ENCODE measurements around the gene USP47. TPM values are rescaled to one million over a fixed set of nuclear protein-coding genes. Genes with fewer than 3 reads are reported as not detected.
A peak's percentile ranks its signal among the peaks of the same experiment; 100 is the strongest.

USP47 gene
- total RNA-seq, 1 donor from 2014 or later = 81.5 TPM

DNA sequence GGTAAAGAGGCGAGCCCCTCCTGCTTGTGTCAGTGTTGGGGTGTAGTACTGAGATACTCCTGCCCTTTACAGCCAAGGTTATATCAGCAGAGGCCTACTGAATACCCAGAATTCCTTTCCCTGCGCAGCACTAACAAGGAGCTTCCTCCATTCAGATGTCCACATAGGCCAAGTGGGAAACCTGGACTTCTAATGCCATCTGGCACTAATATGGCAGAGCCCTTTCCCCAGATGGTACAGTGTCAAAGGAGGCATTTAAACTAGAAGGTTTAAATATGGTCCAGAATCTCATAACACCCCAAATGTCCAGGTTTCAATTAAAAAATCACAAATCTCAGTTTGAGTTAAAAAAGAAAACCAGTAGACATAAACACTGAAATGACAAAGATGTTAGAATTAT, 68.8 kb downstream of the USP47 start:
- Mint-ChIP-seq H3K4me1 (ENCODE audit: low read depth) (no peaks in the 10 kb centered on the region), H3K9me3 (ENCODE audit: low read depth) (no peaks in the 10 kb centered on the region), H3K4me3 (ENCODE audit: low read depth) (no peak overlapping the region), H3K27ac (peak overlapping the region; percentile 45), H3K36me3 (ENCODE audit: insufficient read depth) (peaks cover 20% of the 10 kb centered on the region), H3K27me3 (no peaks in the 10 kb centered on the region)
- DNase-seq (ENCODE audit: low spot score, unreplicated experiment) = no peak
- no peak for TF ChIP-seq CTCF (IDR thresholded peaks at IDR 0.05; ENCODE audit: unreplicated experiment)

DNA sequence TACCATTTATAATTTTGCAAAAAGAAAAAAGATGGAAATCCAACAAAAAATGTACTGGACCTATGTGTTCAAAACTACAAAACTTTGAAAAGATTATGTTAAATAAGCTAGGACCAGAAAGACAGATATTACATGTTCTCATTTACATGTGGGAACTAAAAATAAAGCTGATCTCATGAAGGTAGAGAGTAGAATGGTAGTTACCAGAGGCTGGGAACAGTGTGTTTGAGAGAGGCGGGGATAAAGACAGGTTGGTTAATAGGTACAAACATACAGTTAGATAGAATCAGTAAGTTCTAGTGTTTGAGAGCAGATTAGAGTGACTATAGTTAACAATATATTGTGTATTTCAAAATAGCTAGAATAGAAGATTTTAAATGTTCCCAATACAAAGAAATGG, 71.6 kb downstream of the USP47 start:
- Mint-ChIP-seq H3K4me3 (ENCODE audit: low read depth) (no peak overlapping the region), H3K36me3 (ENCODE audit: insufficient read depth) (peaks cover 16% of the 10 kb centered on the region), H3K27ac (no peak overlapping the region), H3K27me3 (no peaks in the 10 kb centered on the region), H3K4me1 (ENCODE audit: low read depth) (no peaks in the 10 kb centered on the region), H3K9me3 (ENCODE audit: low read depth) (no peaks in the 10 kb centered on the region)
- no peak for TF ChIP-seq CTCF (IDR thresholded peaks at IDR 0.05; ENCODE audit: unreplicated experiment)
- DNase-seq (ENCODE audit: low spot score, unreplicated experiment) = no peak

GRCh38 chr11:11915625-11916024, 73.9 kb downstream of the USP47 start:
- Mint-ChIP-seq H3K27me3 (no peaks in the 10 kb centered on the region), H3K9me3 (ENCODE audit: low read depth) (no peaks in the 10 kb centered on the region), H3K4me1 (ENCODE audit: low read depth) (no peaks in the 10 kb centered on the region), H3K36me3 (ENCODE audit: insufficient read depth) (peaks cover 16% of the 10 kb centered on the region), H3K27ac (no peak overlapping the region), H3K4me3 (ENCODE audit: low read depth) (no peak overlapping the region)
- DNase-seq (ENCODE audit: low spot score, unreplicated experiment) = no peak
- no peak for TF ChIP-seq CTCF (IDR thresholded peaks at IDR 0.05; ENCODE audit: unreplicated experiment)

DNA sequence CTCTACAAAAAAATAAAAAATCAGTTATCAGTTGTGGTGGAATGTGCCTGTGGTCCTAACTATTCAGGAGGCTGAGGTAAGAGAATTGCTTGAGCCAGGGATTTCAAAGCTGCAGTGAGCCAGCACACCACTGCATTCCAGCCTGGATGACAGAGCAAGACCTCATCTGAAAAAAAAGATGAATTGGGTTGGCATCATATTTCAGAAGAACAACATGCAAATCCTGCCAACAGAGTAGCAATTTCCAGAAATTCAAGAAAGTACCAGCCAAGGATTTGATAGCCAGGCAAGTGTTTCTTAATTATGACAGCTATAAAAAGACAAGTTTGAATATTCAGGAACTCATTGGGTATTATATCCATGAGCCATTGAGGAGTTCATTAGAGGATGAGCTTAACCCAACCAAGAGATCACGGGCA, 75.2 kb downstream of the USP47 start:
- Mint-ChIP-seq H3K4me1 (ENCODE audit: low read depth) (no peaks in the 10 kb centered on the region), H3K27ac (no peak overlapping the region), H3K27me3 (no peaks in the 10 kb centered on the region), H3K36me3 (ENCODE audit: insufficient read depth) (peaks cover 11% of the 10 kb centered on the region), H3K9me3 (ENCODE audit: low read depth) (no peaks in the 10 kb centered on the region), H3K4me3 (ENCODE audit: low read depth) (no peak overlapping the region)
- DNase-seq (ENCODE audit: low spot score, unreplicated experiment) = no peak
- TF ChIP-seq CTCF (IDR thresholded peaks at IDR 0.05; ENCODE audit: unreplicated experiment) = no peak

- TF ChIP-seq CTCF (IDR thresholded peaks at IDR 0.05; ENCODE audit: unreplicated experiment) = no peak
- Mint-ChIP-seq H3K27me3 (no peaks in the 10 kb centered on the region), H3K9me3 (ENCODE audit: low read depth) (peaks cover 10% of the 10 kb centered on the region), H3K4me3 (ENCODE audit: low read depth) (no peak overlapping the region), H3K36me3 (ENCODE audit: insufficient read depth) (peaks cover 38% of the 10 kb centered on the region), H3K27ac (no peak overlapping the region), H3K4me1 (ENCODE audit: low read depth) (no peaks in the 10 kb centered on the region)
- no peak for DNase-seq (ENCODE audit: low spot score, unreplicated experiment)
Measured at GRCh38 chr11:11923828-11924227, 82.1 kb downstream of the USP47 start.
